H1 (cell line): ENCODE data around the gene C17orf113.

Source experiments
- BRCA1 ChIP-seq: IDR thresholded peaks from 2 replicates; pipeline ENCODE4 v1.6.1; 2012; ENCODE audit warnings: low read depth, low read length, improper control_type of control experiment
- CEBPB ChIP-seq: IDR thresholded peaks from 2 replicates; pipeline ENCODE4 v1.6.1; 2012; ENCODE audit warnings: low read depth, low read length
- CHD1 ChIP-seq: IDR thresholded peaks from 2 replicates; pipeline ENCODE4 v1.6.1; 2012; ENCODE audit warnings: low read depth, low read length, improper control_type of control experiment
- CREB1 ChIP-seq: IDR thresholded peaks from 2 replicates; pipeline ENCODE4 v1.6.1; 2012; ENCODE audit warnings: inconsistent platforms
- EZH2 ChIP-seq: fragments of 200-600 bp; sonication (generic); IDR thresholded peaks from 2 replicates; pipeline ENCODE4 v1.7.1; 2012; ENCODE audit warnings: low read depth, mild to moderate bottlenecking, moderate library complexity, low read length, inconsistent platforms; ENCODE audit not compliant: severe bottlenecking
- JUND ChIP-seq: IDR thresholded peaks from 2 replicates; pipeline ENCODE4 v1.6.1; 2011; ENCODE audit warnings: mild to moderate bottlenecking, improper control_type of control experiment, low read length
- POLR2A ChIP-seq, 2 experiments: IDR thresholded peaks; 1 replicate in 1 of 2; 2 replicates in 1 of 2; pipeline ENCODE4 v1.6.1; 2011; ENCODE audit warnings: low read depth in 2 of 2, low read length in 2 of 2, mild to moderate bottlenecking in 2 of 2; ENCODE audit errors: control extremely low read depth in 1 of 2
- POLR2AphosphoS5 ChIP-seq: IDR thresholded peaks from 2 replicates; pipeline ENCODE4 v1.6.1; 2011; ENCODE audit warnings: low read depth, low read length
- SIN3A ChIP-seq, 2 experiments: IDR thresholded peaks in 1 of 2; conservative IDR thresholded peaks in 1 of 2; 2 replicates each; pipeline ENCODE4 v1.6.1; 2011 to 2012; ENCODE audit warnings: low read length in 2 of 2, improper control_type of control experiment in 1 of 2, low read depth in 1 of 2, mild to moderate bottlenecking in 1 of 2
- TCF12 ChIP-seq: IDR thresholded peaks from 2 replicates; pipeline ENCODE4 v1.6.1; 2011; ENCODE audit warnings: low read depth, mild to moderate bottlenecking, low read length
- TF ChIP-seq, protein P1 (sequence below): IDR thresholded peaks from 2 replicates; pipeline ENCODE4 v1.6.1; 2011; ENCODE audit warnings: low read depth, mild to moderate bottlenecking, low read length; ENCODE audit not compliant: insufficient read depth
- TF ChIP-seq, protein P2 (sequence below), 3 experiments: IDR thresholded peaks; 1 replicate in 2 of 3; 2 replicates in 1 of 3; pipeline versions ENCODE4 v1.5.1 to v1.6.1; 2011; ENCODE audit warnings: low read length in 3 of 3, mild to moderate bottlenecking in 3 of 3, inconsistent platforms in 2 of 3, low read depth in 1 of 3, moderate library complexity in 1 of 3; ENCODE audit not compliant: insufficient read depth in 1 of 3; ENCODE audit errors: control extremely low read depth in 1 of 3
- TF ChIP-seq, protein P3 (sequence below): IDR thresholded peaks from 2 replicates; pipeline ENCODE4 v1.6.1; 2012; ENCODE audit warnings: inconsistent platforms
- TF ChIP-seq, protein P4 (sequence below): IDR thresholded peaks from 2 replicates; pipeline ENCODE4 v1.6.1; 2012; ENCODE audit warnings: inconsistent platforms

DNA sequence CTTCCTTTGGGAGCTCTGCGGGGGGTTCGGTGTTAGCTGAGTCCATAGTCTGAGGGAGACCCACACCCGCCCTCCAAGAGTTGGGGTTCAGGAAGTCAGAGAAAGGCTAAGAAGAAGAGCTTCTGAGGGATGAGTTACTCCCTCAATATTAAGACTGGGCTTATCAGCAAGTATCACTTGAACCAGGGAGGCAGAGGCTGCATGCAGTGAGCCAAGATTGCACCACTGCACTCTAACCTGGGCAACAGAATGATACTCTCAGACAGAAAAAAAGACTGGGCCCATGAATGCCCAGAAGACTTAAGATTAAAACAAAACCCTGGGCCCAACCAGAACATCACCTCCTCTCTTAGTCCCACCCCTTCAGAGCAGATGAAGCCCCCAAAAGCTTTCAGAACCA, 24.5 kb downstream of the C17orf113 start:
- TF ChIP-seq, protein P1, sequence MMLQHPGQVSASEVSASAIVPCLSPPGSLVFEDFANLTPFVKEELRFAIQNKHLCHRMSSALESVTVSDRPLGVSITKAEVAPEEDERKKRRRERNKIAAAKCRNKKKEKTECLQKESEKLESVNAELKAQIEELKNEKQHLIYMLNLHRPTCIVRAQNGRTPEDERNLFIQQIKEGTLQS = no peak
- TF ChIP-seq EZH2 = no peak
- TF ChIP-seq CHD1 = no peak
- TF ChIP-seq, protein P2, sequence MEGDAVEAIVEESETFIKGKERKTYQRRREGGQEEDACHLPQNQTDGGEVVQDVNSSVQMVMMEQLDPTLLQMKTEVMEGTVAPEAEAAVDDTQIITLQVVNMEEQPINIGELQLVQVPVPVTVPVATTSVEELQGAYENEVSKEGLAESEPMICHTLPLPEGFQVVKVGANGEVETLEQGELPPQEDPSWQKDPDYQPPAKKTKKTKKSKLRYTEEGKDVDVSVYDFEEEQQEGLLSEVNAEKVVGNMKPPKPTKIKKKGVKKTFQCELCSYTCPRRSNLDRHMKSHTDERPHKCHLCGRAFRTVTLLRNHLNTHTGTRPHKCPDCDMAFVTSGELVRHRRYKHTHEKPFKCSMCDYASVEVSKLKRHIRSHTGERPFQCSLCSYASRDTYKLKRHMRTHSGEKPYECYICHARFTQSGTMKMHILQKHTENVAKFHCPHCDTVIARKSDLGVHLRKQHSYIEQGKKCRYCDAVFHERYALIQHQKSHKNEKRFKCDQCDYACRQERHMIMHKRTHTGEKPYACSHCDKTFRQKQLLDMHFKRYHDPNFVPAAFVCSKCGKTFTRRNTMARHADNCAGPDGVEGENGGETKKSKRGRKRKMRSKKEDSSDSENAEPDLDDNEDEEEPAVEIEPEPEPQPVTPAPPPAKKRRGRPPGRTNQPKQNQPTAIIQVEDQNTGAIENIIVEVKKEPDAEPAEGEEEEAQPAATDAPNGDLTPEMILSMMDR (IDR thresholded peaks at IDR 0.05; ENCODE audit: control extremely low read depth in 1 of 3, insufficient read depth in 1 of 3, low read depth in 1 of 3, low read length in 3 of 3) = no peak
- no peak for TF ChIP-seq POLR2A (IDR thresholded peaks at IDR 0.05; ENCODE audit: control extremely low read depth in 1 of 2, low read depth in 2 of 2, low read length in 2 of 2)
- TF ChIP-seq POLR2AphosphoS5 = no peak
- TF ChIP-seq, protein P3, sequence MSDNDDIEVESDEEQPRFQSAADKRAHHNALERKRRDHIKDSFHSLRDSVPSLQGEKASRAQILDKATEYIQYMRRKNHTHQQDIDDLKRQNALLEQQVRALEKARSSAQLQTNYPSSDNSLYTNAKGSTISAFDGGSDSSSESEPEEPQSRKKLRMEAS = no peak
- no peak for TF ChIP-seq JUND
- no peak for TF ChIP-seq CREB1
- no peak for TF ChIP-seq SIN3A (conservative IDR thresholded peaks at IDR 0.05 in 1 of 2, IDR thresholded peaks at IDR 0.05 in 1 of 2; ENCODE audit: low read depth in 1 of 2, low read length in 2 of 2)
- TF ChIP-seq, protein P4, sequence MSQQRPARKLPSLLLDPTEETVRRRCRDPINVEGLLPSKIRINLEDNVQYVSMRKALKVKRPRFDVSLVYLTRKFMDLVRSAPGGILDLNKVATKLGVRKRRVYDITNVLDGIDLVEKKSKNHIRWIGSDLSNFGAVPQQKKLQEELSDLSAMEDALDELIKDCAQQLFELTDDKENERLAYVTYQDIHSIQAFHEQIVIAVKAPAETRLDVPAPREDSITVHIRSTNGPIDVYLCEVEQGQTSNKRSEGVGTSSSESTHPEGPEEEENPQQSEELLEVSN = no peak
- TF ChIP-seq CEBPB = no peak
- no peak for TF ChIP-seq BRCA1
- no peak for TF ChIP-seq TCF12
